NCI-H82 (cell line): ENCODE data around the gene SEC16A.

ENCODE experiments used
- DNase-seq: peaks from one replicate; lab custom pipeline; 2025; lab: John Stamatoyannopoulos, UW

SEC16A gene

GRCh38 chr9:136400038-136400834 is 82.6 kb downstream of the SEC16A start, which contains the start of gene SNAPC4:
Gene SNAPC4, minus strand, starts transcription at chr9:136400170. Its CDS starts 1,742 bp downstream, at chr9:136398428.
- peak; percentile 90 for DNase-seq

- DNase-seq, result peak; percentile 16
Observed at GRCh38 chr9:136399176-136400037, 83.4 kb downstream of the SEC16A start.

GRCh38 chr9:136398286-136398685 is 84.6 kb downstream of the SEC16A start:
- no peak for DNase-seq

GRCh38 chr9:136397643-136398042 is 85.2 kb downstream of the SEC16A start:
- DNase-seq, result no peak

- DNase-seq, result no peak
Observed at GRCh38 chr9:136396219-136396515, 86.7 kb downstream of the SEC16A start.

GRCh38 chr9:136395345-136396218 is 87.3 kb downstream of the SEC16A start:
- no peak for DNase-seq

GRCh38 chr9:136395020-136395340 is 87.9 kb downstream of the SEC16A start:
- DNase-seq, result no peak

GRCh38 chr9:136394312-136395019 is 88.4 kb downstream of the SEC16A start:
- DNase-seq, result no peak

- no peak for DNase-seq
Observed at GRCh38 chr9:136393531-136393930, 89.3 kb downstream of the SEC16A start.

- no peak for DNase-seq
Observed at GRCh38 chr9:136392538-136393449, 90.0 kb downstream of the SEC16A start.

GRCh38 chr9:136391737-136392537 is 90.9 kb downstream of the SEC16A start:
- no peak for DNase-seq
